Cardiac muscle cell (in vitro differentiated cells and primary cell): Measurements from ENCODE around the gene LRGUK. TPM values are rescaled to one million over a fixed set of nuclear protein-coding genes. Genes with fewer than 3 reads are reported as not detected.
"Not testable (repeated sequence)": the region's sequence is repeated elsewhere in the genome, so short reads cannot be mapped to it uniquely, and the experiment has no call there.

Experiments used
- DNase-seq, 2 donors: peaks; one replicate each; pipeline versions ENCODE4 v3.0.0 to v3.0.0-alpha.2; 2010 to 2017; ENCODE audit warnings: low read depth in 1 of 2, low spot score in 1 of 2
- H3K27ac ChIP-seq: fragments of 200-600 bp; sonication (generic); 2 replicates; pipeline ENCODE4 v1.5.1; 2016
- H3K27me3 ChIP-seq: fragments of 200-600 bp; sonication (generic); 2 replicates; pipeline ENCODE4 v1.6.0; 2016; ENCODE audit warnings: control low read depth
- H3K36me3 ChIP-seq: fragments of 200-600 bp; sonication (generic); 2 replicates; pipeline ENCODE4 v1.5.1; 2016; ENCODE audit warnings: control low read depth
- H3K4me1 ChIP-seq: fragments of 200-600 bp; sonication (generic); 2 replicates; pipeline ENCODE4 v1.8.1; 2017; ENCODE audit warnings: low read depth, mild to moderate bottlenecking, mixed run types
- H3K4me3 ChIP-seq: fragments of 200-600 bp; sonication (generic); 2 replicates; pipeline ENCODE4 v1.5.1; 2016; ENCODE audit warnings: mild to moderate bottlenecking
- H3K9me3 ChIP-seq: fragments of 200-600 bp; sonication (generic); 2 replicates; pipeline ENCODE4 v1.5.1; 2017; ENCODE audit warnings: low read depth, mild to moderate bottlenecking, control low read depth
- CTCF ChIP-seq: IDR thresholded peaks from 2 replicates; pipeline ENCODE4 v1.5.1; 2012; ENCODE audit warnings: low read depth, mild to moderate bottlenecking, low read length
- polyA plus RNA-seq: library from polyadenylated mRNA; unstranded; fragments of >200 nt; fragmentation: Nextera tagmentation; extraction: Ambion mirVana; gene quantifications from 2 replicates; pipeline ENCODE4 v1.2.1, GENCODE V29; 2016
- total RNA-seq: library from RNA; depleted of rRNA; stranded (reverse); fragments of >200 nt; gene quantifications from 2 replicates; pipeline ENCODE4 v1.2.3, GENCODE V29; 2016

The LRGUK gene, protein sequence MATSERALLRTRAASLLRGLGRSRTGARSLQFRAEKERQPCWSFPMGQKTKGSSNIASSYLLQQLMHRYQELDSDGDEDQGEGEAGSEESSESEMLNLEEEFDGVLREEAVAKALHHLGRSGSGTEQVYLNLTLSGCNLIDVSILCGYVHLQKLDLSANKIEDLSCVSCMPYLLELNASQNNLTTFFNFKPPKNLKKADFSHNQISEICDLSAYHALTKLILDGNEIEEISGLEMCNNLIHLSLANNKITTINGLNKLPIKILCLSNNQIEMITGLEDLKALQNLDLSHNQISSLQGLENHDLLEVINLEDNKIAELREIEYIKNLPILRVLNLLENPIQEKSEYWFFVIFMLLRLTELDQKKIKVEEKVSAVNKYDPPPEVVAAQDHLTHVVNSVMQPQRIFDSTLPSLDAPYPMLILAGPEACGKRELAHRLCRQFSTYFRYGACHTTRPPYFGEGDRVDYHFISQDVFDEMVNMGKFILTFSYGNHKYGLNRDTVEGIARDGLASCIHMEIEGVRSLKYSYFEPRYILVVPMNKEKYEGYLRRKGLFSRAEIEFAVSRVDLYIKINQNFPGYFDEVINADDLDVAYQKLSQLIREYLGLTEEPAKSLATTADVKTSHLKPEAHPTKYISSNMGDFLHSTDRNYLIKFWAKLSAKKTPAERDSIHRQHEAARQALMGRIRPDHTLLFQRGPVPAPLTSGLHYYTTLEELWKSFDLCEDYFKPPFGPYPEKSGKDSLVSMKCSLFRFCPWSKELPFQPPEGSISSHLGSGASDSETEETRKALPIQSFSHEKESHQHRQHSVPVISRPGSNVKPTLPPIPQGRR
- total RNA-seq (0.21 and 0.36 TPM in 2 replicates), polyA plus RNA-seq (0.10 TPM in 1 of 2 replicates, not detected in the other)

GRCh38 chr7:134126966-134127848, at the start of gene LRGUK:
LRGUK (plus strand) TSS chr7:134127340; CDS start chr7:134127368, 28 bp downstream.
- Histone ChIP-seq H3K36me3 (no peaks in the 10 kb centered on the region), H3K27me3 (peaks cover 34% of the 10 kb centered on the region), H3K4me3 (peak within 1 kb of the TSS; percentile 47), H3K4me1 (no peaks in the 10 kb centered on the region), H3K27ac (no peak within 1 kb of the TSS), H3K9me3 (no peaks in the 10 kb centered on the region)
- DNase-seq, result peak; percentile 85 to 92
- no peak for TF ChIP-seq CTCF

DNA sequence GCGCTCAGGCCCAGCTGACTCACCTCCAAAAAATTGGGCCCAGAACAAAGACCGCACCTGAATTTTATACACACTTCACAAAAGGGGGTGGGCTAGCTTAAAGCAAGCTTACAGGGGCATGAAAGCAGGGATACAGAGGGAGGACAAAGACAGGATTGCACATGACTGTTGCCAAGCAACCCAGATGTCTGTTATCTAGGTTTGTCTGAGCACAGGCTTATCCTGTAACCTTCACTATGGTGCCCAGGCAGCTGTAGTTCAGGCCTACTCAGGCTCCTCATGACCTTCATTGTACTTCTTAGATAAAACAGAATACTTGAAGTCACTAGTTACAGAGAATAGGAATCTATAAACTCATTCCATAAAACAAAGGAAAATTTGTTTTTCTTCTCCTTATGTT, 49.6 kb upstream of the LRGUK start:
- not testable (repeated sequence) for H3K27me3 ChIP-seq, H3K27ac ChIP-seq, H3K4me3 ChIP-seq, H3K4me1 ChIP-seq, H3K9me3 ChIP-seq, H3K36me3 ChIP-seq
- peak in 1 of 2 donors; percentile 26 for DNase-seq

DNA sequence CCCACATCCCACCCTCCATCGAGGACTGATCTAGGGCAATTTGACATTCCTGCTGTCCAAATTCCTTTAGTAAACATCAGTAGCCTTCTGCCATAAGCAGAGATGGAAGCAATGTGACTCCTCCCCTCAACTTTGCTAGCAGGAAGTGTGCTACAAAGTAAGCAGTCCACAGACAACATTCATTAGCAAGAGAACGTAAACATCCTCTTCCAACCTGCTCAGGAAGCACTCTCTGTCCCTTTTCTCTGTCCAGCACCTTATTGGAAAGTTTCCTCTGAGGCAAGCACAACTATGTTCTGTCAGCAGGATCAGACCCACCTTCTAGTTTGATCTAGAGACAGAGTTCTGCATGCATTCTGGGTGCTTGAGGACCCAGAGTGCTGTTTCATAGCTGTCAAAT, 48.1 kb upstream of the LRGUK start:
- TF ChIP-seq CTCF, result no peak
- no peaks in the 10 kb centered on the region for H3K4me1 ChIP-seq
- H3K36me3 ChIP-seq, result no peaks in the 10 kb centered on the region
- H3K27ac ChIP-seq, result no peak overlapping the region
- DNase-seq, result no peak
- H3K4me3 ChIP-seq, result no peak overlapping the region
- no peaks in the 10 kb centered on the region for H3K27me3 ChIP-seq
- H3K9me3 ChIP-seq, result no peaks in the 10 kb centered on the region

DNA sequence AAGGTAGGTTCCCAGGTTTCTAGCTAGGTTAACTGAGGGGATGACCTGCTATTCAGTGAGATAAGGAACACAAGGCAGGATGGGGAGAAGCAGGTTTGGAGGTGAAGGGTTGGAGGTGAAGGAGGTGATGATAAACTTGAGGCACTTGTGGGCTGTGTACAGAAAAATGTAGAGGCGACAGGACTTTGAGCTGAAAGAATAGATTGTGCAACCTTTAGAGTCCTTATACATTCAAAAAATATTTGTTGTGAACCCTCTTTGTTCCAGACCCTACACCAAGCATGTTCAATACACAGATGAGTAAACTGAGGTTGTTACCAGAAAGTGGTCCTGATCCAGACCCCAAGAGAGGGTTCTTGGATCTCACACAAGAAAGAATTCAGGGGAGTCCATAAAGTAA, 45.4 kb upstream of the LRGUK start:
- H3K36me3 ChIP-seq, result no peaks in the 10 kb centered on the region

GRCh38 chr7:134083766-134084487, 43.2 kb upstream of the LRGUK start:
- Histone ChIP-seq H3K27me3 (no peaks in the 10 kb centered on the region), H3K4me1 (no peaks in the 10 kb centered on the region), H3K27ac (no peak overlapping the region), H3K4me3 (no peak overlapping the region), H3K9me3 (peaks cover 5% of the 10 kb centered on the region), H3K36me3 (no peaks in the 10 kb centered on the region)
- no peak for DNase-seq
- no peak for TF ChIP-seq CTCF

More for the DNA sequence above, 45.4 kb upstream of the LRGUK start:
- H3K4me1 ChIP-seq, result no peaks in the 10 kb centered on the region
- TF ChIP-seq CTCF, result no peak
- no peak for DNase-seq
- no peak overlapping the region for H3K27ac ChIP-seq
- no peak overlapping the region for H3K4me3 ChIP-seq
- no peaks in the 10 kb centered on the region for H3K9me3 ChIP-seq
- no peaks in the 10 kb centered on the region for H3K27me3 ChIP-seq
